ENCODE measurements around the gene MESP2.

The MESP2 gene

DNA sequence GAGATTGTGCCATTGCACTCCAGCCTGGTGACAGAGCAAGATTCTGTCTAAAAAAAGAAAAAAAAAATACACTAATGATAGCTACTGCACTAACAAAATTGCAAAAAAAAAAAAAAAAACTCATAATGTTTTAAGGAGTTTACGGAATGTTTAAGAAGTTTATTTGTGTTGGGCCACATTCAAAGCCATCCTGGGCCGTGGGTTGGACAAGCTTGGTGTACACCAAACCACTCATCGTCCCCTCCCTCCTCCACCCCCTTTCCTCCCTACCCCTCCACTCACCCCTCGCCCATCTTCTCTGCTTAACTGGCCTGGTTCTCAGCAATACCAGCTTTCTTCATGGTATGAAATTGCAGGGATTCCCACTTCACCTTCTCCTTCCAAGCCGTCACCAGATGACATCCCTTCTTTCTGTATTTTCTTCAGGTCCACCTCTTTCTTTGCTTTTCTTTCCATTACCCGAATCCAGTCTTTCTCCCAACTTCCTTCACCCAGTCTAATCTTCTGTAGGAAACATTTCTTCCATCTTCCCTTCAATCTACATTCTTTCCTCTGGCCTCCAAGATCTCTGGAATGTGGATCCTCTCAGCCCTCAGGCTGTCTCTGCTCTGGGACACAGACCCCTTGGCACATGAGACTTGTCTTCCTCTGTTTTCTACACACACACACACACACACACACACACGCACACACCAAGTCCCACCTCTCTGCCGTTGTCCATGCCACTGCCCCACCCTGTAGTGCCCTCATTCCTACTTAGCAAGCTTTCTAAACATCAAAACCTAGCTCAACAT lies 21.6 kb upstream of the MESP2 start:
- DNase-seq (ENCODE audit: insufficient read length, low spot score): no peak
- FAIRE-seq: no peak

DNA sequence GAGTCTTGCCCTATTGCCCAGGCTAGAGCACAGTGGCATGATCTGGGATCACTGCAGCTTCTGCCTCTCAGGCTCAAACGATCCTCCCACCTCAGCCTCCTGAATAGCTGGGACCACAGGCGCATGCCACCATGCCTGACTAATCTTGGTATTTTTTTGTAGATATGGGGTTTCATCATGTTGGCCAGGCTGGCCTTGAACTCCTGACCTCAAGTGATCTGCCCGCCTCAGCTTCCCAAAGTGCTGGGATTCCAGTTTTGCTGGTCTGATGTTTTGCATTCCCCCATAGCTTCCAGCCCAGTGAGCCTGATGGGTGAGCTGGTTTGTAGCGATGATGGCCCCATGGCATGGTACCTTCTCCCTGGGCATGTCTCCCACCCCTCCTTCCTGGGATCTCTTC lies 20.4 kb upstream of the MESP2 start:
- no peak for FAIRE-seq

GRCh38 chr15:89756897-89757296 lies 19.2 kb upstream of the MESP2 start:
- DNase-seq (ENCODE audit: insufficient read length, low spot score) (no peak), FAIRE-seq (no peak)

More for the DNA sequence above, 20.4 kb upstream of the MESP2 start:
- no peak for DNase-seq (ENCODE audit: insufficient read length, low spot score)

GRCh38 chr15:89758283-89758682 lies 17.8 kb upstream of the MESP2 start:
- no peak for FAIRE-seq
- DNase-seq (ENCODE audit: insufficient read length, low spot score): no peak

- DNase-seq (ENCODE audit: insufficient read length, low spot score) (no peak), FAIRE-seq (no peak)
Observed at GRCh38 chr15:89758981-89759380, 17.2 kb upstream of the MESP2 start.

- FAIRE-seq (no peak), DNase-seq (ENCODE audit: insufficient read length, low spot score) (no peak)
Observed at GRCh38 chr15:89759835-89760234, 16.3 kb upstream of the MESP2 start.

GRCh38 chr15:89760303-89761008 lies 15.7 kb upstream of the MESP2 start:
- FAIRE-seq (peak; percentile 84), DNase-seq (ENCODE audit: insufficient read length, low spot score) (peak; percentile 82)

- FAIRE-seq (no peak), DNase-seq (ENCODE audit: insufficient read length, low spot score) (no peak)
Observed at GRCh38 chr15:89761009-89761831, 14.9 kb upstream of the MESP2 start.

DNA sequence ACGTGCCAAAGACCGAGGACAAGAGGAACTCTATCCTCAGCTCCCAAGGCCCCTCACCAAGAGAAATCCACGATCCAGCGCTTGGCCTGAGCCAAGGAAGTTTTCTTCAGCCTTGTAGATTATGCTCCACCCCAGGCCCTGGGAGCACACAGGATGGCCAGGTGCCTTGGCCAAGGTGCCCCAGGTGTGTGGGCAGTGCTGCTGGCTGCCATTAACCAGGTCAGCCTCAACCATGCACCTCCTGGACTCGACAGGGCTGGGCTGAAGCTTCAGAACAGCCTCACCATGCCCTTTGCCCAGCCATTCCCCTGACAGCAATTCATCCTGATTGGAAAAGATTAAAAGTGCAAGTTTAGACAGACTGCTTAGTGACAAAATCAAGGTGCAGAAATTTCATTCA lies 14.2 kb upstream of the MESP2 start:
- FAIRE-seq: no peak

GRCh38 chr15:89765694-89766093 lies 10.4 kb upstream of the MESP2 start:
- DNase-seq (ENCODE audit: insufficient read length, low spot score) (no peak), FAIRE-seq (no peak)

More for the DNA sequence above, 14.2 kb upstream of the MESP2 start:
- DNase-seq (ENCODE audit: insufficient read length, low spot score): no peak

- no peak for DNase-seq (ENCODE audit: insufficient read length, low spot score)
- no peak for FAIRE-seq
Observed at GRCh38 chr15:89766357-89767311, 9.5 kb upstream of the MESP2 start.

DNA sequence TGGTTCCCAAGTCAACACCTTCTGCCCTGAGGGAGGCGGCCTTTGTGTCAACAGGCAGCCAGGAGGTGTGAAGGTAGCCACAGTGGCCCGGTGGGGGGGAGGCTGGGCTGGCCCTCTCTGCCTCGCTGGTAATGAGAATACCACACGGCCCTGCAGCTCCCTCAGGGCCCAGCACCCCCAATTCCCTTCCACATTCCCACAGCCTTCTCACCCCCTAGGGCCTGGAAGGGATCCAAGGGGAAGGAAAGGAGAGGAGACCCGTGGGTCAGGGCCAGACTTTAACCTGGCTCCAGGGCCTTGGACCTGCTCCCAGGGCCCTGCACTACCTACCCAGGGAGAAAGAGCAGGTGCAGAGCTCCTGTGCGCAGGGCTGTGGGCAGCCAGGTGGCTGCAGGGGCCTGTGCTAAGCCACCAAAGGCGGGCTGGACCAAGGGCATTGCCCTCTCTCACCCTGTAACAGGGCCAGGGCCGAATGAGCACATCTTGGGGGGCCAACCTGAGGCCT lies 8.7 kb upstream of the MESP2 start:
- DNase-seq (ENCODE audit: insufficient read length, low spot score) (no peak), FAIRE-seq (no peak)

- DNase-seq (ENCODE audit: insufficient read length, low spot score) (no peak), FAIRE-seq (no peak)
Observed at GRCh38 chr15:89768071-89768500, 8.0 kb upstream of the MESP2 start.

- FAIRE-seq (no peak), DNase-seq (ENCODE audit: insufficient read length, low spot score) (no peak)
Observed at GRCh38 chr15:89769366-89769765, 6.8 kb upstream of the MESP2 start.

DNA sequence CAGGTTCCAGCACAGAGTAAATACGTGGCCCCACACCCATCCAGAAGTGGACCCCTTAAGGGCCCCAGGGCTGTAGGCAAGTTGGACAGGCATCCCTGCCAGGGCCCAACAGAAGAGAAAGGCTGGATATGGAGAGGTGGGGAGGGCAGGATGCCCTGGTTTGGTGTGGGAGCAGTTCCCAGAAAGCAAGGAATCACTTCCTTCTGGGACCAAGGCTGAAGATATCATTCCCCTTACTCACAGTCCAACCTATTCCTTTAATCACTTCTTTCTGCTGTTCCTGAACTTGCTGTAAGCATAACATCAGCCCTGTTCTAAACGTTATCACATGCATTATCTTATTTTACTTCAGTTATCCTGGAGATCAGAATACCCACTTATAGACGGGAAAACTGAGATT lies 6.1 kb upstream of the MESP2 start:
- DNase-seq (ENCODE audit: insufficient read length, low spot score): no peak
- FAIRE-seq: no peak

DNA sequence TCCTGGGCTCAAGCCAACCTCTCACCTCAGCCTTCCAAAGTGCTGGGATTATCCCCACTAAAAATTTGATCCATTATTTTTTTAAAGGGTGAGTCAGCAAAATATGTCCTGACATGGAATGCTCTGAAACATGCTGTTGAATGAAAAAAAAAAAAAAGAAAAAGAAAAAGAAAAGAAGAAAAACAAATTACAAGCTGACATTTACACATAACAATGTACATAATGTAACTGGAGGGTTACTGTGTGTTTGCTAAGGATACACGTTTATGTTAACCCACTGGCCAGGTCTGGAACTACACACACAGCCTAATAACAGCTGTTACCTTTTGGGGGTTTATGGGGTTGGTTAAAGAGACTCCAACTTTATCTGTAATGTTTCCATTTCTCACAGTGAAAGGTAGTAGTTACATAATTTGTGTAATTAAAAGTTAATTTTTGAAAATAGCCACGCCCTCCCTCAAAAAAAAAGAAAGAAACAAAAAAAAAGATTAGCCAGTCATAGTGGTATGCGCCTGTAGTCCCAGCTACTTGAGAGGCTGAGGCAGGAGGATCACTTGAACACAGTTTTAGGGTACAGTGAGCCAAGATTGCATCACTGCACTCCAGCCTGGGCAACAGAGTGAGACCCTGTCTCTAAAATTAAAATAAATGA lies 3.1 kb upstream of the MESP2 start:
- DNase-seq (ENCODE audit: insufficient read length, low spot score) (no peak), FAIRE-seq (no peak)

GRCh38 chr15:89774492-89774891 lies 1.6 kb upstream of the MESP2 start:
- DNase-seq (ENCODE audit: insufficient read length, low spot score) (no peak), FAIRE-seq (no peak)

- FAIRE-seq (no peak), DNase-seq (ENCODE audit: insufficient read length, low spot score) (no peak)
Observed at GRCh38 chr15:89775815-89776214, 317 bp upstream of the MESP2 start.

DNA sequence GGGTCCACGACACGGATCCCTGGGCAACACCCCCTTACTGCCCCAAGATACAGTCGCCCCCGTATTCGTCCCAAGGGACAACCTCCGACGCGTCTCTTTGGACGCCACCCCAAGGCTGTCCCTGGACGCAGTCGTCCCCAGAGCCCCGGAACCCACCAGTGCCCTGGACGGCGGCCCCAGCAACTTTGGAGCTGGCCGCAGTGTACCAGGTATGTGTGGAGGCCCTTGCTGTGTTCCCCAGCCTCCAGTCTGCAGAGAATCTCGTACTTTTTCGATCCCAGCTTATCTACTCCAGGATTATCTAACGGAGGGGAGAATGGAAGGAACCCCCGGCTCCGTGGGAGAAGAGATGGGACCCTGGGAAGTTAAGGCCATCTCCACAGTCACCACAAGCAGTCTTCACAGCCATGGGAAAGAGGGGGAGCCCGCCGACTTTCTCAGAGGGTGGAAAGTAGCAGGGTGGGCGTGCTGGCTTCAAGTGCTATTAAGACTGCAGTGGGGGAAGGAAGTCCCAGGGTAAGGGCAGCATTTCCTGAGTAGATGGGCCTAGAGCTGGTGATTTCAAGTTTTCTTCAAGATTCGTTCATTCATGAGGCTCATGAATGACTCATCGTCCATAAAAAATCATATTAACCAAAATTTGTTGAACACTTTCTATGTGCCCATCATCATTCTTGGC lies 1.1 kb downstream of the MESP2 start:
- no peak for FAIRE-seq
- no peak for DNase-seq (ENCODE audit: insufficient read length, low spot score)

Data from GM19239 (cell line).